Suppressor macrophage (primary cell): ENCODE measurements around the gene FAM131B.

Experiments used
- DNase-seq, 4 experiments: peaks; one replicate each; pipeline ENCODE4 v3.0.0-alpha.2; 2020 to 2022

FAM131B gene

GRCh38 chr7:143382126-143382790, 19.7 kb upstream of the FAM131B start:
- peak in 2 of 4 experiments; percentile 50 to 56 for DNase-seq

GRCh38 chr7:143381427-143382125, 19.1 kb upstream of the FAM131B start:
- DNase-seq = peak in 3 of 4 experiments; percentile 29 to 59 (median 41)

GRCh38 chr7:143380646-143381426, 18.3 kb upstream of the FAM131B start, which contains the start of gene ZYX:
Gene ZYX, plus strand, starts transcription at chr7:143381345. Its CDS starts 227 bp downstream, at chr7:143381572.
- peak; percentile 96 to 99 (median 98) for DNase-seq

GRCh38 chr7:143380260-143380645, 17.7 kb upstream of the FAM131B start:
- DNase-seq = peak; percentile 96 to 98 (median 96)

DNA sequence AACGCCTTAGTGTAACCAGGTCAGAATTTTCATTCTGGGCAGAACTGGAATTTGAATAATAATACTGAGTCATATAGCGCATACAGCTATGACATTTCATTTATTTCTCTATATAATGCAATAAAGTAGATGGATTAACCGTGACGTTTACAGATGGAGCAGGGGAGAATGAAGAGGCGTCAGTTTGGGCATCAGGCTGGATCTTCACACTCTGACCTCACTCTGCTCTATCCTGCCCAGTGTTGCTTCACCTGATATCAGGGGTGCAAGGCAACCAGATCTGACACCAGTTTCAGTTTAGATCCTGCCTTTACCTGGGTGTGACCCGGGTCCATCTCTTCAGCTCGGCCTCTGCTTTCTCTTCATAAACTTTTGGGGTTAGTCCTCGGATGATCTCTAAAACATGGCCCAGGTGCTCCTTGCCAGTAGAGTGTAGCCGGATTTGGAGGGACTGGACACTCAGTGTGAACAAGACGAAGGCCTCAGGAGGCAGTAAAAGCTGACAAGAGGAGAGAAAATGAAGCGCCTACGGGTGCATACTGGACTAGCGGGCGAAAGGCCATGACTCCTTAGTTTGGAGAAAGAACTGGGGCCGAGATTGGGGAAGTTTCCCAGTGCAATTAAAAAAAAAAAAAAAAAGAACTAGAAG, 17.2 kb upstream of the FAM131B start:
- DNase-seq = peak in 1 of 4 experiments; percentile 55

GRCh38 chr7:143376396-143376795, 13.9 kb upstream of the FAM131B start:
- peak; percentile 67 to 88 (median 87) for DNase-seq

DNA sequence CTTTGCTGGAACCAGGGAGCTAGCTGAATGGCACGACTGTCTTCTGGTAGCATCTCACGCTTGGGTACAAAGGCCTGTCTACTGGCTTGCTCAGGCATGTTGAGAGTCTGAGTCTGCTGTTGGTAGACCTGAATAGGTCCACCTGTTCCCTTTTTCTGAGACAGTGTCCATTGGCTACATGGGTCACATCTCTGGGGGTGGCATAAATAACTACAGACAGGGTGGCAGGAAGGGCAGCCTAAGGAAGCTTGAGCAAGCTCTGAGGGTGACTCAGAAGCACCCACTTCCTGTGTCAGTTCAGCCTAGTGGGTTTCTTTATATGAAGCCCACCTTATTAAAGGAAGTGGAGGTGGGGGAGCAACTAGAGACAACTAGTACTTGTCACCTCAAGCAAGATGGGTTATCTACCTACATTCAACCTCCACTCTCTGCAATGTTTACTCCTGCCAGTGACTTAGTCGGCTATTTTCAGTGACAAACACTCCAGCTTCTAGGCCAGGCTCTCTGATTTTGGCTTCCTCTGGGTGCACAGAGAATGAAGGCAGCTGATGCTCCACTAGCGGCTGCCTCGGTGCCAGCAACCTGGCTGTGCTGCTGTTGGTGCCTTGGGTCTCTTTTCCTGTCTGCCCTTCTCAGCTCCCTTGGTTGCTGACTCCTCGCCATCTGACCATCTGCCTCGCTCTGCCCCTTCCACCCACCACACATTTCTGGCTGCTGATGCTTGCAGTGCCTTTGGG, 13.0 kb upstream of the FAM131B start:
- DNase-seq = peak; percentile 80 to 94 (median 90)

- DNase-seq = peak; percentile 55 to 78 (median 74)
Observed at GRCh38 chr7:143374561-143374960, 12.0 kb upstream of the FAM131B start.

DNA sequence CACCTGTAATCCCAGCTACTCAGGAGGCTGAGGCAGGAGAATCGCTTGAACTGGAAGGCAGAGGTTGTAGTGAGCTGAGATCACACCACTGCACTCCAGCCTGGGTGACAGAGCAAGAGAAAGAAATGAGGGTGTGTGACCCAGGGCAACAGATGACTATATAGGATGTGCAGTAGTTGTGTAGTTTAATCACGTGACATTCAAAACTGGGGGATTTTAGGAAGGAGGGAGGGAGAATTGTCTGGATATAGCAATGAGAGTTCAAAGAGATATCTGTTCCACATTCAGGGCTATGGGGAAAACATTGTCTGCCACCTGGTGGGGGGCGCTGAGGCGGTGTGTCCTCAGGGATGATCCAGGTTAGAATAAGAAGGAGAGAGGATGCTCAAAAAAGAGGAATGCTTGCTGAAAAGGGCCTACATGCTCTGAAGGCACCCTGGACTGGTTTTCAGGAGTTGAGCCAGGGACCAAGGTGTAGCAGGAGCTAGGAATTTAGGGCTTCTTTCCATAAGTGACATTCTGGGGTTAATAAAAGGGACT, 10.8 kb upstream of the FAM131B start:
- no peak for DNase-seq

DNA sequence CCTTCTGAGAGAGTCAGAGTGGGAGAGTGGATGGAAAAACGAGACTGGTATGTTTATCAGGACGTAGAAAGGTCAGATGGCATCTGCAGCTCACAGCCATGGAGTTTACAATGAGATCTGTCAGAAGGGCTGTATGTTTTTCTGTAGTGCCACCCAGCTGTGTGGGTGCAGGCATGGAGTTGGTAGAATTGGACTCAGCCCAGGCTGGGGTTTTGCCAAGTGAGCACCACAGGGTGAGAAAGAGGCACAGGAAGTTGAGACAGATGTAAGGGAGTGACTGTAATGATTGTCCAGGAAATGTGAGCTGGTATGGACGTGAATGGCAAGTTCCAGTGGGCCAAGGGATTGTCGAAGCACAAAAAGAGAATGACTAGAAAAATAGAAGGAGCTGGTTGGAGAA, 9.6 kb upstream of the FAM131B start:
- DNase-seq = peak; percentile 88 to 94 (median 90)

DNA sequence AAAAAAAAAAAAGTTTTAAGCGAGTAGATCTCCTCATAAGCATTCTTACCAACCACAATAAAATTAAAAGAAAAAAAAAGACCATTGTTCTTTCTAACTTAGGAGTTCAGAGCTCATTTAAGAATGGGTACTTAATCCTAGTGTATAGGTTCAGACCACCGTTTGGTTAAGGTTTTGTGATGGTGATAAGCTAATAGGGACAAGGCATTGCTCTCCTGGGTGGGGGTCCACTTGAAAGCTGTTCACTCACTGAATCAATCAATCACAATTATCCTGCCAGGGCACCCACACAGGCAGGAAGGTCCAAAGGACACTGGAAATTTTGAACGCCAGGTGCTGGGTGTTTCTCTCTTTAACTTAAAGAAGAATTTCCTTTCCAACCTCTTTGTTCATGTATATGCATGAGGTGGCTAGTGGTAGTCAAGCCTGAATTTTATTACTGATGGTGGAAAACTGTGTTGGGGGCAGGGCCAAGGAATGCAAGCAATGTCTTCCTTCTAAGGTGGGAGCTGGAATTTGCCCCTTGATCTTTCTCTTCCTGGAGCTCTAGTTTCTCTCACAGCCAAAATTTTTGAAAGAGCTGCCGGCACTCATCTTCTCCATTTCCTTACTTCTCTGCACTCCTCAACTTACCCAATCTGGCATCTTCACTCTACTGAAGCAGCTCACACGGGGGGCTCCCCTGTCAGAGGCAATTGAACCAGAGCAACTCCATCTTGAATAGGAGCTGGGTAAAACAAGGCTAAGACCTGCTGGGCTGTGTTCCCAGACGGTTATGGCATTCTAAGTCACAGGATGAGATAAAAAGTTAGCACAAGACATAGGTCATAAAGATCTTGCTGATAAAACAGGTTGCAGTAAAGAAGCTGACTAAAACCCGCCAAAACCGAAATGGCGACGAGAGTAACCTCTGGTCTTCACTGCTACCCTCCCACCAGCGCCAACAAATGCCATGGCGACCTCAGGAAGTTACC, 7.5 kb upstream of the FAM131B start:
- DNase-seq = no peak

DNA sequence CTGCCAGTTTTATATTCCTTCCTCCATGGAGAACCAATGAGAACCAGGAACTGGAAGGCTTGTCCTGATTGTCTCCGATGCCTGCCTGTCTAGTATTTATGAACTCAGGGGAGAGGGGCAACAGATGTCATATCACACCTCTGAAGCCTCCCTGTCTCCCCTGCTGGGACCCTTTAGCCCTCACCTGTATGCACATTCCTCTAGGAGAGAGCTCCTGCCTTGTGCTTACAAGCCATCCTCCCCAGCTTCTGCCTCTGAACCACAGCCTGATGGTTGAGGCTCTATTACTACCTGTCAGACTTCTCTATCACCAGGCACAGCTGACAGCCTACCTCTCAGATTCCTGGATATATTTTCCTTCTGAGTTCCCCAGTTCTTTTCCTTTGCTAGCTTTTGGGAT, 5.9 kb upstream of the FAM131B start:
- DNase-seq = no peak

GRCh38 chr7:143367972-143368371, 5.5 kb upstream of the FAM131B start:
- DNase-seq = no peak

- DNase-seq = no peak
Observed at GRCh38 chr7:143363016-143363937, 764 bp upstream of the FAM131B start.

DNA sequence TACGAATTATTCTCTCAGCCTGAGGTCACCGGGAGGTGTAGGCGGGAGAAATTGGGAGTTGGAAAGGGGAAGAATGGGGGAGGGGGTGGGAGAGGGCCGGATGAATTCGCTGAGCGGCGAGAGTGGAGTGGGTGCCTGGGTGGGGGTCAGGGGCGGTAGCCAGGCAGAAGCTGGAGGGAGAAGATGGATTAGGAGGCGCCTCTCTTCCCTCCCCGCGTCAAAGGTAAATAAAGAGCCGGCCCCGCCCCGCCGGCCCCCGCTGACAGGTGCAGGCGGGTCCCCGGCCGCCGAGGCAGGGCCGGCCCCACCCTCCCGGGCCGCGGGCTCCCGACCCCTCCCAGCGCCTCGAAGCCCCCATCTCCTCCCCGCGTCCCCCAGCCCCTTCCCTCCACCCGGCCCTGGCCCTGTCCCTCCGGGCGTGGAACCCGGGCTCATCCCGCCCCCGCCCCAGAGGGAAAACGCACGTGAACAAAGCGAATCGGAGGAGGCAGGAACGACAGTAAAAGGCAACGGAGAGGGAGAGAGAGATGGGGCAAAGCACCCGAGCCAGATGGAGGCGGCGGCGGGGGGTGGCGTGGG, 872 bp downstream of the FAM131B start:
- peak in 3 of 4 experiments; percentile 34 to 56 (median 52) for DNase-seq

GRCh38 chr7:143360788-143361551, 1.5 kb downstream of the FAM131B start:
- DNase-seq = no peak

GRCh38 chr7:143359771-143360353, 2.7 kb downstream of the FAM131B start:
- peak in 3 of 4 experiments; percentile 36 to 54 (median 51) for DNase-seq

GRCh38 chr7:143358626-143359025, 3.9 kb downstream of the FAM131B start:
- no peak for DNase-seq
